Activated naive CD8-positive, alpha-beta T cell treated with anti-CD3 and anti-CD28 coated beads, Interleukin-2, amount 10 ng/mL, durations not matched to agents 7 days and 5 days (primary cell): ENCODE data around the gene PRSS37. TPM values are rescaled to one million over a fixed set of nuclear protein-coding genes. Genes with fewer than 3 reads are reported as not detected.

ENCODE experiments used
- ATAC-seq: fragments of 150-1000 bp; cut with Tn5 transposase; one replicate; pipeline ENCODE4 v1.10.0; 2021; ENCODE audit warnings: low read depth, moderate library complexity
- POLR2A ChIA-PET: fragments of 350-600 bp; sonication (Branson Sonifier 250); formaldehyde crosslinking; loops from one replicate; lab custom pipeline; 2021; ENCODE audit warnings: antibody characterized with exemption; lab: Charles Lee
- DNase-seq: peaks from one replicate; pipeline ENCODE4 v3.0.0; 2021
- H3K27ac Mint-ChIP-seq: one replicate; pipeline ENCODE4 v1.8.0; 2022; ENCODE audit warnings: mild to moderate bottlenecking, mixed read lengths
- H3K27me3 Mint-ChIP-seq: one replicate; pipeline ENCODE4 v1.8.0; 2022; ENCODE audit warnings: mild to moderate bottlenecking, moderate library complexity, mixed read lengths
- H3K36me3 Mint-ChIP-seq: one replicate; pipeline ENCODE4 v1.8.0; 2021; ENCODE audit warnings: mild to moderate bottlenecking, mixed read lengths
- H3K4me1 Mint-ChIP-seq: one replicate; pipeline ENCODE4 v1.8.0; 2021; ENCODE audit warnings: mixed read lengths
- H3K4me3 Mint-ChIP-seq: one replicate; pipeline ENCODE4 v1.8.0; 2022; ENCODE audit warnings: mild to moderate bottlenecking, moderate library complexity, mixed read lengths
- H3K9me3 Mint-ChIP-seq: one replicate; pipeline ENCODE4 v1.8.0; 2021; ENCODE audit warnings: mixed read lengths
- total RNA-seq, 2 experiments: library from RNA; stranded (reverse); gene quantifications; one replicate each; pipeline ENCODE4 v1.2.3, GENCODE V29; 2021

Gene PRSS37
- total RNA-seq = not detected

- Mint-ChIP-seq H3K4me3 (no peak within 1 kb of the TSS), H3K9me3 (no peaks in the 10 kb centered on the region), H3K27me3 (no peaks in the 10 kb centered on the region), H3K36me3 (no peaks in the 10 kb centered on the region), H3K4me1 (no peaks in the 10 kb centered on the region), H3K27ac (no peak within 1 kb of the TSS)
- POLR2A ChIA-PET = no interaction called here
- DNase-seq (no peak), ATAC-seq (no peak)
Observed at GRCh38 chr7:141841385-141841784, at the start of gene PRSS37. PRSS37 (minus strand) TSS chr7:141841485; CDS start chr7:141841049, 436 bp downstream.

- POLR2A ChIA-PET = no interaction called here
- no peak for DNase-seq
- Mint-ChIP-seq H3K27me3 (peaks cover 5% of the 10 kb centered on the region), H3K4me3 (no peak overlapping the region), H3K9me3 (peaks cover 3% of the 10 kb centered on the region), H3K36me3 (no peaks in the 10 kb centered on the region), H3K4me1 (no peaks in the 10 kb centered on the region), H3K27ac (no peak overlapping the region)
- no peak for ATAC-seq
Observed at GRCh38 chr7:141889321-141889720, 48.0 kb upstream of the PRSS37 start.

- Mint-ChIP-seq H3K27ac (no peak overlapping the region), H3K4me3 (no peak overlapping the region), H3K36me3 (no peaks in the 10 kb centered on the region), H3K4me1 (no peaks in the 10 kb centered on the region), H3K27me3 (peaks cover 5% of the 10 kb centered on the region), H3K9me3 (peaks cover 7% of the 10 kb centered on the region)
- DNase-seq = no peak
- POLR2A ChIA-PET = no interaction called here
- ATAC-seq = no peak
Observed at GRCh38 chr7:141884539-141885225, 43.4 kb upstream of the PRSS37 start.

- Mint-ChIP-seq H3K4me1 (no peaks in the 10 kb centered on the region), H3K4me3 (no peak overlapping the region), H3K27me3 (peaks cover 2% of the 10 kb centered on the region), H3K27ac (no peak overlapping the region), H3K36me3 (no peaks in the 10 kb centered on the region), H3K9me3 (peaks cover 12% of the 10 kb centered on the region)
- POLR2A ChIA-PET = no interaction called here
- ATAC-seq (no peak), DNase-seq (no peak)
Observed at GRCh38 chr7:141880960-141881359, 39.7 kb upstream of the PRSS37 start.

- no peak for ATAC-seq
- Mint-ChIP-seq H3K4me3 (no peak overlapping the region), H3K27ac (no peak overlapping the region), H3K27me3 (no peaks in the 10 kb centered on the region), H3K36me3 (no peaks in the 10 kb centered on the region), H3K4me1 (no peaks in the 10 kb centered on the region), H3K9me3 (peaks cover 9% of the 10 kb centered on the region)
- POLR2A ChIA-PET = no interaction called here
- DNase-seq = no peak
Observed at GRCh38 chr7:141877365-141877764, 36.1 kb upstream of the PRSS37 start.

- Mint-ChIP-seq H3K4me1 (no peaks in the 10 kb centered on the region), H3K4me3 (no peak overlapping the region), H3K27ac (no peak overlapping the region), H3K36me3 (no peaks in the 10 kb centered on the region), H3K27me3 (no peaks in the 10 kb centered on the region), H3K9me3 (peaks cover 5% of the 10 kb centered on the region)
- ATAC-seq (no peak), DNase-seq (no peak)
- POLR2A ChIA-PET = no interaction called here
Observed at GRCh38 chr7:141876371-141876770, 35.1 kb upstream of the PRSS37 start.

GRCh38 chr7:141875453-141875852, 34.2 kb upstream of the PRSS37 start:
- H3K4me3 Mint-ChIP-seq = no peak overlapping the region
- H3K27me3 Mint-ChIP-seq = no peaks in the 10 kb centered on the region
- no peak overlapping the region for H3K27ac Mint-ChIP-seq
- ATAC-seq (no peak), DNase-seq (no peak)
- H3K36me3 Mint-ChIP-seq = no peaks in the 10 kb centered on the region
- peaks cover 5% of the 10 kb centered on the region for H3K9me3 Mint-ChIP-seq
- POLR2A ChIA-PET = no interaction called here
- H3K4me1 Mint-ChIP-seq = no peaks in the 10 kb centered on the region

- ATAC-seq (no peak), DNase-seq (no peak)
- H3K27me3 Mint-ChIP-seq = no peaks in the 10 kb centered on the region
- H3K36me3 Mint-ChIP-seq = no peaks in the 10 kb centered on the region
- peaks cover 5% of the 10 kb centered on the region for H3K9me3 Mint-ChIP-seq
- no peak overlapping the region for H3K27ac Mint-ChIP-seq
- H3K4me3 Mint-ChIP-seq = no peak overlapping the region
- H3K4me1 Mint-ChIP-seq = no peaks in the 10 kb centered on the region
- POLR2A ChIA-PET = no interaction called here
Observed at GRCh38 chr7:141874787-141875186, 33.5 kb upstream of the PRSS37 start.

GRCh38 chr7:141872931-141873330, 31.6 kb upstream of the PRSS37 start:
- no peak for DNase-seq
- Mint-ChIP-seq H3K4me3 (no peak overlapping the region), H3K27me3 (no peaks in the 10 kb centered on the region), H3K36me3 (no peaks in the 10 kb centered on the region), H3K9me3 (peaks cover 5% of the 10 kb centered on the region), H3K27ac (no peak overlapping the region), H3K4me1 (no peaks in the 10 kb centered on the region)
- POLR2A ChIA-PET = no interaction called here
- ATAC-seq = no peak

- Mint-ChIP-seq H3K9me3 (no peaks in the 10 kb centered on the region), H3K4me3 (no peak overlapping the region), H3K27me3 (no peaks in the 10 kb centered on the region), H3K27ac (no peak overlapping the region), H3K4me1 (no peaks in the 10 kb centered on the region), H3K36me3 (no peaks in the 10 kb centered on the region)
- POLR2A ChIA-PET = no interaction called here
- no peak for ATAC-seq
- DNase-seq = no peak
Observed at GRCh38 chr7:141866974-141867373, 25.7 kb upstream of the PRSS37 start.

GRCh38 chr7:141864765-141865447, 23.6 kb upstream of the PRSS37 start:
- Mint-ChIP-seq H3K4me1 (no peaks in the 10 kb centered on the region), H3K4me3 (no peak overlapping the region), H3K36me3 (no peaks in the 10 kb centered on the region), H3K27ac (no peak overlapping the region), H3K27me3 (no peaks in the 10 kb centered on the region), H3K9me3 (no peaks in the 10 kb centered on the region)
- POLR2A ChIA-PET = no interaction called here
- ATAC-seq (no peak), DNase-seq (no peak)

GRCh38 chr7:141860207-141860606, 18.9 kb upstream of the PRSS37 start:
- H3K36me3 Mint-ChIP-seq = no peaks in the 10 kb centered on the region

GRCh38 chr7:141847996-141848395, 6.7 kb upstream of the PRSS37 start:
- H3K36me3 Mint-ChIP-seq = no peaks in the 10 kb centered on the region
- peaks cover 8% of the 10 kb centered on the region for H3K9me3 Mint-ChIP-seq
- ATAC-seq (no peak), DNase-seq (no peak)
- H3K4me3 Mint-ChIP-seq = no peak overlapping the region
- no peaks in the 10 kb centered on the region for H3K27me3 Mint-ChIP-seq
- no peak overlapping the region for H3K27ac Mint-ChIP-seq
- no peaks in the 10 kb centered on the region for H3K4me1 Mint-ChIP-seq
- POLR2A ChIA-PET = no interaction called here

More at GRCh38 chr7:141860207-141860606, 18.9 kb upstream of the PRSS37 start:
- DNase-seq = no peak
- Mint-ChIP-seq H3K4me1 (no peaks in the 10 kb centered on the region), H3K9me3 (peaks cover 5% of the 10 kb centered on the region), H3K27me3 (no peaks in the 10 kb centered on the region), H3K27ac (no peak overlapping the region), H3K4me3 (no peak overlapping the region)
- POLR2A ChIA-PET = no interaction called here
- no peak for ATAC-seq

- no peak for DNase-seq
- no peaks in the 10 kb centered on the region for H3K4me1 Mint-ChIP-seq
- no peak overlapping the region for H3K27ac Mint-ChIP-seq
- H3K4me3 Mint-ChIP-seq = no peak overlapping the region
- no peaks in the 10 kb centered on the region for H3K36me3 Mint-ChIP-seq
- no peak for ATAC-seq
- POLR2A ChIA-PET = no interaction called here
- peaks cover 4% of the 10 kb centered on the region for H3K9me3 Mint-ChIP-seq
- no peaks in the 10 kb centered on the region for H3K27me3 Mint-ChIP-seq
Observed at GRCh38 chr7:141844256-141844655, 3.0 kb upstream of the PRSS37 start.
